HG03025 (cell line): ENCODE results near the gene MED26.

ENCODE experiments used
- ATAC-seq: cut with Tn5 transposase; IDR thresholded peaks from one replicate; pipeline ENCODE4 v1.9.1; 2021; ENCODE audit warnings: mild to moderate bottlenecking, moderate library complexity; ENCODE audit not compliant: unreplicated experiment, low FRiP score

MED26 gene

DNA sequence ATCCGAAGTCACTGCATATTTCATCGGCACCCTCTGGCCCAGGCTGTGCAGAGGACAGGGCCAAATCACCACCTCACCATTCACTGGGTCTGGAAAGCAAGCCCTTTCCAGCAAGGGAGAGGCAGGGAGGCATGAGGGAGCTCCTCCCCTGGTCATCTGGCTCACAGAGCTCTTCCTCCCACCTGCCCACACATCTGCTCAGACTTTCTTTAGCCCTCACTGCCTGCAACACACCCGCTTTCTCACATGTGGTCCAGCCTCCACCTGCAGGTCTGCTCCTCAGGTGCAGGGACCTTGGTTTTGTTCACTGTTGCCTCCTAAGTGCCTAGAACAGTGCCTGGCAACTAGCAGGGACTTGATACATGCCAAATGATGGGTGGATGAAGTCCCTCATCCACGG is 34.8 kb downstream of the MED26 start:
- ATAC-seq, result no peak

DNA sequence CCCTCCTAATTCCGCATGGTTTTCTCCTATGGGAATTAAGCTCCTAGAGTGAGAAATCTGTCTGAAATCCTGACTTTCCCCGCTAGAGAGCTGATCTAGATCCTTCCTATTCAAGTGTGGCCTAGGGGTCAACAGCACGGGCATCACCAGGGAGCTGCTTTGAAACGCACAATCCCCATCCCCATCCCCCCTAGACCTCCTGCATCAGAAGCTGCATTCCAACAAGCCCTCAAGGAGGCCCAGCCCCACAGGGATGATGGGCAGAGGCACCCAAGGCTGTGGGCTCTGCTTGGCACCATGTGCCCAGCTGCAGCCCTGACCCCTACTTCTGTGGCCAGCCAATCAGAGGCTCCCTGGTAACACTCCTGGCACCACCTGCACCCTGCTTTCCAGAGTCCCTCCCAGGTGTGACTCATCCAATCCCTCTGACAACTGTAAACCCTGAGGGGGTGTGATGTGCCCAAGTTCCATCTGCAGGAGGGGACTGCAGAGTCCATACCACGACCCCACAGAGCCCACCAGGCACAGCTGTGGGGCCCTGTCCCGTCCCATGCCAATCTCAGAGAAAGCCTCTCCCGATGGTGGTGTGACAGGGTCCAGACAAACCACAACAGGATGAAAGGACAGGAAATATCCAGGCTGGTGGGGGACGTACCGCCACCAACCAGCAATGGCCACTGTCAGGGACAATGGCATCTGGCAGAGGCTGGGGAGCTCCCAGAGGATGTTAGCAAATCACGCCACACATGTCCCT is 36.0 kb downstream of the MED26 start:
- ATAC-seq, result no peak

GRCh38 chr19:16590876-16591802 is 36.9 kb downstream of the MED26 start:
- no peak for ATAC-seq

DNA sequence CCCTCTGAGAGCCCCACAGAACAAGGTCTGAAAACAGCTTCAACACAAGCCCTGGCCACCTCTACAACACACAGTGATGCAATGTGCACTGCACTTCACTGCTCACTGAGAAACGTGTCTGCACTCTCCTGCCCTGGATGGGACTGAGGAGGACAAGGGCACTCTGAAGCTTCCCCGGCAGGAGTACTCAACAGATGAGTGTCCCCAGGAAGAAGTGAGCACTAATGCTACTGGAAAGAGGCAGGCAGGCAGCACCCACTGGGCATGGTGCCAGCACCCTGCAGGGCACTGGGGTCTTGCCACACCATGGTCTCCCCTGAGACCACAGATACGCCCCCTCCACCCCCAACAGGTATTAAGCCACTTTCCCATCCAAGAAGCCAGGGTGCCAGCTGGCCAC is 38.1 kb downstream of the MED26 start:
- ATAC-seq, result no peak

DNA sequence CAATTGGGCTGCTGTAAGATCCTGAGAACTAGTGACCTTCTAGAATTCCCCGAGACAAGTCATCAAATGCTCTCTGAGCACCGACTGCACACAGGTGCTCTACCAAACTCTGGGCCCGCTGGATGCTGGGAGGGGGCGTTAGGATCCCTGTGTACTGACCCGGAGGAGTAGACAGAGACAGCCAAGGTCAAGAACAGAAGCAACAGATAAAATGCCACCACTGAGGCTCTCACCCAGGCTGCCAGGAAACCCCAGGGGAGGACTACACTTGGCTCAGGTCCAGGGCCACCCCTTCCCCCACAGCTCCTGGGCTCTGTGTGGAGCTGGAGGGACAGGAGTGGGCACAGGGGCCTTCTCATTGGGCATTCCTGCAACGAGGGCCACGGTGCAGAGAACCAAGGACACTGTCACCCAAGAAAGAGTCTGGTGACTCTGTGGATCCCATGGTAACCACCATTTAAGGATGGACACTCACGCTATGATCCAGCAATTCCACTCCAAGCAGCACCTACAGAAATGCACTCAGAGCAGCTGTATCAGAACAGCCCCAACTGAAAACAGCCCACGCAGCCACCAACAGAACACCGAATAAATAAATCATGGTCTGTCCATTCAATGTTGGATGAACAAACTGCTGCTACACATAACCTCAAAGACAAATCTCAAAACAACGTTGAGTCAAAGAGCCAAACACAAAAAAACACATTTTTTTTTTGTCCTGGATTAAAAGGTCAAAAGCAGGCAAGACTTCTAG is 39.0 kb downstream of the MED26 start:
- ATAC-seq, result no peak

- ATAC-seq, result peak; percentile 31
These were observed 39.9 kb downstream of the MED26 start for GRCh38 chr19:16587833-16588823.

DNA sequence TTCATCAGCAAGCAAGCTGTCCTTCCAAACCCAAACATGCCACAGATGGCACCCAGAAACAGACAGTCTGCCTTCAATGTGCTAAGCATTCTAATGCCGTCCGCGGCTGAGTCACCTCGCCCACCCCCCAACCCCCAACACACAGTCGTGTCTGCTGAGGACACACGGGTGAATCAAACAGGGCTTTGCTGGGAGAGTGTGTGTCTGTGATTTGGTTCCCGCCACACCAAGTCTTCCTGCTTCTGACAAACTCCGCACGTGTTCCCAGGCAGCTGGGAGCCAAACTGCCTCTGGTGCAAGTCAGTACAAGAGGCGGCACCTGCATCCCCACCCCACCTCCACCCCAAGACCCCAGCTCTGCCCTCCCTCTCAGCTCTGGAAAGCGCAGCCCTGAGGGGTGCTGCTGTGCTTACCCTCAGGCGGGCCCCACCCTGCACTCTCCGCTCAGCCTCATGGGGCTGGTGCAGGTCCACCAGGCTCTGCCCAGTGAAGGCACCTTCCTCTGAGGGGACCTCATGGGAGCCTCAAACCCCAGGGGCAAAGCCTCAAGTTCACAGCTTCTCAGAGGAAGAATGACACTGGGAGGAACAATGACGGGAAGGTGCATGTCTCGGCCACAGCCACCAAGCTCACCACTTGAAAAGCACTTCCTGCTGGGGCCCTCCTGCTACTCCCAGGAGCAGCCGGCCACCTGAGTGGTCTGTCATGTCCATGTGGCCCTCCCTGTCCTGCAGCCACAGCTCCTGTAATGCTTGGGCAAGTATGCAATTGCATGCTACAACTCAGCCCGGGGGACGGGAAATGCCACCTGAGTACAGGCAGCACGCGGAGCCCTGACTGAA is 40.8 kb downstream of the MED26 start:
- ATAC-seq, result no peak

- no peak for ATAC-seq
These were observed 41.5 kb downstream of the MED26 start for GRCh38 chr19:16586477-16586871.

DNA sequence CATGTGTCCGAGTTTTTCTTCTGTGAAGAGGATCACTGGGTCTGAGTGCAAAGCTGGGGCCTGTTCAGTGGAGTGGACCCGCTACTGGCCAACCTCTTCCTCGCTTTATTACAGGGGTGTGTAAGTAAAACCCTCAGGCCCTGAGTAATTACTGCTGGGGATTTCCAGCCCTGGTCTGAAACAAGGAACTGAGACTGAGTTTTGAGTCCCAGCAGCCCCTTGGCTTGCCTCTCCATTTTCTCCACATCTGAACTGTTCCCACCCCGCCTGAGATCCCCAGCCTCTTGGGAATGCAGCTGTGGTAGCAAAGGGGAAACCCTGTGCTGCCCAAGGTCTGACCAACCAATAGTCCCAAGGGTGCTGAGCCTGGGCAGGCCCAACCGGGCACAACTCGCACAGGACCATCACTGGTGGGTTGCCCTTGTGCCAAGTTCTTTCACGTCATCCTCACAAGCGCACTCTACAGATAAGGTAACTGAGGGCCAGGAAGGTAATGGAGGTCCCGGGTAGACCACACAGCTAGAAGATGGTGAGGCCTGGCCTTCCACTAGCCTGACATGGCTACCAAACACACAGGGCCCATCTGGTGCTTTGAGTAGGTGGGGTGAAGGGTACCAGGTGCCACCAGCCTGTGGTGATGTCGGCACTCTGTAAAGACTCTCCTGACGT is 42.1 kb downstream of the MED26 start:
- no peak for ATAC-seq

DNA sequence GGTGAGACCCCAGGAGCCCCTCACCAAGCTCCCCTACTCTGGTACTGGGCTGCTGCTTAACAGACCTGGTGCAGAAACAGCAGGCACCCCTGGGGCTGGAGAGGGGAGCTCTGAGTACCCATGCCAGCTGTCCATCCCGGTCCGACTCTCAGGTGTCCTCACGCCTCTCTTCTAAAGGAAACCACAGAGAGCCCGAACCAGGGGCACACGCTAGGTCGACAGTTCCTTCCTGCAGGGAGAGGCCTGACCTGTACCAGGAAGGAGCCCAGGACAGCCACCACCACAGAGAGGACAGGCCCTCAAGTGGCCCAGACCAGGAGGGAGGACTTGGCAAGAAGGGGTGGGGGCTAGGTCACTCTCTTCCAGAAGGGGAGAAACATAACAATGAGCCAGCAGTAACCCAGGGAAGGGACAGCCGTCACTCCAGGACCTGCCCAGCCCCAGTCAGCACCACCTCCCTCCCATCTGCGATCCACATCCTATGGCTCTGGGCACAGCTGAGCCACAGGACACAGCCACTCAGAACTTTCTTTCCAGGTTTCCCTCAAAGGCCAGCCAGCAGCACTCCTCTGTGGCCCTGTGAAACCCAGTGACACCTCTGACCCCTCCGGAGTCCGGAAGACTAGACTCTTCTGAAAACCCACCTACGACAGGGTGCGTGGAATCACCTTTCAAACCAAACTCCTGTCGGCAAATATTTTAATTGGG is 42.8 kb downstream of the MED26 start:
- no peak for ATAC-seq

- ATAC-seq, result peak; percentile 48
These were observed 43.5 kb downstream of the MED26 start for GRCh38 chr19:16584248-16585093.

DNA sequence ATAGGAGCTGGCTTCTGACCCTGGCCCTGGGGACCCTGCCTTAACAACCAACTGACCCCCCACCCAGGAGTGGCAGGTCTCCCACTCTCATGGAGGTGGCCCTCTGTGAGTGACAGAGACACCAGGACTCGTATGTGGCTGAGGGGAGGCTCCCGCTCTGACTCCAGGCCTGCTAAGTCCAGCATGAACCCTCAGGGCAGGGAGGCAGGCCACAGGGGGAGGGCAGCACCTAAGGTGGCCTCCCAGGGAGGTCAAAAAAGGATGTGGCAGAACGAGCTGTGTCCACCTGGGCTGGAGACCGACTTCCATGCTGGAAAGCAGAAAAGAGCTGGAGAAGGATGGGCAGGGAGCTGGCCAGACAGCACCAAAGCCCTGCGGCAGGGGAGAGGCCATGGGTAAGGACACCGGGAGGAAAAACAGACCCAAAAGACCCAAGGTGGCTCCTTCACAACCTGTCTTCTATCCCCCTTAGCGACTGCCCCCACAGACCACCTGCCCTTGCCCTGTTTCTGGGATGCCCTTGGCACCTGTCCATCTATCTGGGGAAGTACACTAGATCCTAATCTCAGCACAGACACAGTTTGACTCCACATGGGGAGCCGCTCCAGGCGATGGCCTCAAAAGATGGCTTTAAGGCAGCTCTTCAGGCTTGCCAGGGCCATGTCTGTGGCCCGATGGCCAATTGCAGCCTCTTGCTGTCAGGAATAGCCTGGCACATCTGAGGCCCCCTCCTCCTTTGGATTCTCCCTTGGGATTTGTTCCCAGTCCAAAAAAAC is 45.3 kb downstream of the MED26 start:
- no peak for ATAC-seq

DNA sequence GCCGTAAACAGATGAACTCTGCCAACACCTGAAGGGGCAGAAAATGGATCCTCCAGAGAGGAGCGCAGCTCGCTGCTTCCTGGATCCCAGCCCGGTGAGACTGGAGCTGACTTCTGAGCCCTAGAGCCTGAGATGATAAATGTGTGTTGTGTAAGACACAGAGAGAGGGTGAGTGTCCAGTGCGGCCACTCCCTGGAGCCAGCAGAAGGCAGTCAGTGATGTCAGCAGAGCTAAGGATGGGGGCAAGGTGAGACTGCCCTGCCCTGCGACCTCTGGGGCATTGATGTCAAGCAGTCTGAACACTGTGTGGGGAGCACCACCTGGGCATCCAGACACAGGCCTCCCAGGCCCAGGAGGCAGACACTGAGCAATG is 46.0 kb downstream of the MED26 start:
- ATAC-seq, result no peak

DNA sequence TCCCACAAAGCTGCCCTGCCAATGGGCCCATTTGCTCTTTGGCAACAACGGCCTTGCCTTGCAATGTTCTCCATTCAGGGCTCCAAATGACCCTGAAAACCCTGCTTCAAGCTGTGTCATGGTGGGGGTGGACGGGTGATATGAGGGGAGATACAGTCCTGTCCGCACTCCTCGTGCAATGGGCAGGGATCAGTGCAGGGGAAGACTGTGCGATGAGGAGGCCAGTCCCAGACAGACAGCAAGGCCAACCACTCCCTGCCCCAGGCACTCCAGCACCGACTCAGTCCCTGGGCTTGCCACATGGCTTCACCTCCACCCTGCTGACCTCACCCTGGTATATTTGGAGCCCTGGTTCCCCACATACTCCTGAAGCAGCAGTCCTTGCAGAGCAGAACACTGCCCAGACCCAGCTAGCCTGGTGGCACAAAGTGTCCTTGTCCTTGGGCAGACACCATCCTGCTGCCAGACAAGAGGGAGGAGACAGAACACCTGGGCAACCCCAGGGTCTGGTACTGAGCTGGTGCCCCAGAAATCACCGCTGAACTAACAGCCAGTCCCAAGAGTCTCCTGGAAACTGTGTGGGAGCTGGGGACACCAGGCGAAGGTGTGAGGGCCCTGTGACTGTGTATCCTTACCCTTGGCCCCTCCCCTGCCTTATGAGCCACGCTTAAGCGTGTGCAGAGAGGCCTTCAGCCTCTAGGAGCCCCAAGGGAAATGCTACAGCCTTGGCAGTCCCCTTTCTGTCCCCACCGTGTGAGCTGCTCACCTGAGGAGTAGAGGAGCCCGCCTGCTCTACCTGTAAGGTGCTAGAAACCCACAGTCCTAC is 46.6 kb downstream of the MED26 start:
- no peak for ATAC-seq

DNA sequence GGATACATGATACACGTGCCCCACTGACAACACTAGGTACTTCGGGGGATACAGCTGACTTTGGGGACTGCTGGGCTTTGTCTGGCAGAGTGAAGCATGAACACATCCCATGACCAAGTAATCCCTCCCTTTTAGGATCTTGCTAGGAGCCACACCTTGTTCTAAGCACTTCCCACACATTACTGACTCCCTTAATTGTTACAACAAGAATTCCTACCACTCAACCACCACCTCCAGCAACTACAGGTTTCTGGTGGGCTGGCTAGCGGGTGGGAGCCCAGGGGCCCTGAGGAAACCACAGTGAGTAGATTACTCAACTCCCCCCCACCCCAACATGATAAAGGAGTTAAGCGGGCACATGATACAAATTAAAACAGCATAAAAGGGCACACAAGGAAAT is 48.6 kb downstream of the MED26 start:
- ATAC-seq, result no peak
